ENCODE measurements around the gene IGLL5.

The IGLL5 gene

GRCh38 chr22:22870577-22871404, 16.8 kb upstream of the IGLL5 start:
- TF ChIP-seq CTCF (IDR thresholded peaks at IDR 0.05; ENCODE audit: low read depth, low read length, poor library complexity, severe bottlenecking) (no peak), EZH2phosphoT487 (IDR thresholded peaks at IDR 0.05; ENCODE audit: borderline replicate concordance, low read length) (no peak)
- H3K79me2 ChIP-seq (ENCODE audit: control insufficient read depth, low read length), result no peaks in the 10 kb centered on the region

GRCh38 chr22:22871536-22872278, 15.9 kb upstream of the IGLL5 start:
- TF ChIP-seq CTCF (IDR thresholded peaks at IDR 0.05; ENCODE audit: low read depth, low read length, poor library complexity, severe bottlenecking) (no peak), EZH2phosphoT487 (IDR thresholded peaks at IDR 0.05; ENCODE audit: borderline replicate concordance, low read length) (no peak)
- no peaks in the 10 kb centered on the region for H3F3A ChIP-seq (ENCODE audit: control insufficient read depth, insufficient read depth)
- H3K4me1 ChIP-seq (ENCODE audit: control insufficient read depth, low read length), result no peaks in the 10 kb centered on the region
- H3K79me2 ChIP-seq (ENCODE audit: control insufficient read depth, low read length), result no peaks in the 10 kb centered on the region
- no peaks in the 10 kb centered on the region for H3K36me3 ChIP-seq (ENCODE audit: control insufficient read depth, low read length)
- H3K9me3 ChIP-seq (ENCODE audit: control insufficient read depth, insufficient read depth, low read length), result no peaks in the 10 kb centered on the region
- H3K9me2 ChIP-seq (replicated peaks; ENCODE audit: control insufficient read depth, low read length), result no peaks in the 10 kb centered on the region
- no peaks in the 10 kb centered on the region for H3K27me3 ChIP-seq (ENCODE audit: control insufficient read depth, low read length)
- H3K4me3 ChIP-seq (ENCODE audit: low read length), result no peak overlapping the region
- no peaks in the 10 kb centered on the region for H4K20me1 ChIP-seq (ENCODE audit: control insufficient read depth, insufficient read depth, low read depth, low read length)
- H3K4me2 ChIP-seq (ENCODE audit: low read length), result no peak overlapping the region
- H3K27ac ChIP-seq (ENCODE audit: low read depth, low read length), result no peak overlapping the region

More at GRCh38 chr22:22870577-22871404, 16.8 kb upstream of the IGLL5 start:
- Histone ChIP-seq H3K9me2 (replicated peaks; ENCODE audit: control insufficient read depth, low read length) (no peaks in the 10 kb centered on the region), H3K4me3 (ENCODE audit: low read length) (no peak overlapping the region), H3K27ac (ENCODE audit: low read depth, low read length) (no peak overlapping the region), H3K4me1 (ENCODE audit: control insufficient read depth, low read length) (no peaks in the 10 kb centered on the region), H3K27me3 (ENCODE audit: control insufficient read depth, low read length) (no peaks in the 10 kb centered on the region), H3K9me3 (ENCODE audit: control insufficient read depth, insufficient read depth, low read length) (no peaks in the 10 kb centered on the region), H3K4me2 (ENCODE audit: low read length) (no peak overlapping the region), H3F3A (ENCODE audit: control insufficient read depth, insufficient read depth) (no peaks in the 10 kb centered on the region), H4K20me1 (ENCODE audit: control insufficient read depth, insufficient read depth, low read depth, low read length) (no peaks in the 10 kb centered on the region), H3K36me3 (ENCODE audit: control insufficient read depth, low read length) (no peaks in the 10 kb centered on the region)

GRCh38 chr22:22872722-22873708, 14.6 kb upstream of the IGLL5 start:
- Histone ChIP-seq H3K9me3 (ENCODE audit: control insufficient read depth, insufficient read depth, low read length) (no peaks in the 10 kb centered on the region), H3K4me3 (ENCODE audit: low read length) (no peak overlapping the region), H3K36me3 (ENCODE audit: control insufficient read depth, low read length) (no peaks in the 10 kb centered on the region), H3K27me3 (ENCODE audit: control insufficient read depth, low read length) (no peaks in the 10 kb centered on the region), H3K4me1 (ENCODE audit: control insufficient read depth, low read length) (no peaks in the 10 kb centered on the region), H3K9me2 (replicated peaks; ENCODE audit: control insufficient read depth, low read length) (no peaks in the 10 kb centered on the region), H3F3A (ENCODE audit: control insufficient read depth, insufficient read depth) (no peaks in the 10 kb centered on the region), H4K20me1 (ENCODE audit: control insufficient read depth, insufficient read depth, low read depth, low read length) (no peaks in the 10 kb centered on the region), H3K4me2 (ENCODE audit: low read length) (no peak overlapping the region), H3K27ac (ENCODE audit: low read depth, low read length) (no peak overlapping the region), H3K79me2 (ENCODE audit: control insufficient read depth, low read length) (no peaks in the 10 kb centered on the region)
- TF ChIP-seq CTCF (IDR thresholded peaks at IDR 0.05; ENCODE audit: low read depth, low read length, poor library complexity, severe bottlenecking) (no peak), EZH2phosphoT487 (IDR thresholded peaks at IDR 0.05; ENCODE audit: borderline replicate concordance, low read length) (no peak)

Measured in DOHH2 (cell line).